Activated CD8-positive, alpha-beta memory T cell treated with anti-CD3 and anti-CD28 coated beads for 4 hours (primary cell): ENCODE measurements around the gene ZNF236.

Source experiments
- DNase-seq, 2 donors: peaks; one replicate each; pipeline ENCODE4 v3.0.0-alpha.2; 2020; ENCODE audit warnings: low read depth in 2 of 2

The ZNF236 gene

GRCh38 chr18:76972846-76973519, 150.6 kb downstream of the ZNF236 start:
- DNase-seq: no peak

- DNase-seq: no peak
Measured at GRCh38 chr18:76973520-76974266, 151.3 kb downstream of the ZNF236 start.

- no peak for DNase-seq
Measured at GRCh38 chr18:76974386-76974785, 152.0 kb downstream of the ZNF236 start.

- no peak for DNase-seq
Measured at GRCh38 chr18:76975577-76976110, 153.3 kb downstream of the ZNF236 start.

- no peak for DNase-seq
Measured at GRCh38 chr18:76977108-76977621, 154.8 kb downstream of the ZNF236 start.

- DNase-seq: no peak
Measured at GRCh38 chr18:76977684-76978232, 155.4 kb downstream of the ZNF236 start.

GRCh38 chr18:76978616-76979015, 156.3 kb downstream of the ZNF236 start:
- DNase-seq: no peak

- DNase-seq: no peak
Measured at GRCh38 chr18:76979111-76979751, 156.9 kb downstream of the ZNF236 start.

GRCh38 chr18:76979906-76980305, 157.5 kb downstream of the ZNF236 start:
- DNase-seq: no peak

GRCh38 chr18:76980663-76981395, 158.5 kb downstream of the ZNF236 start:
- no peak for DNase-seq

- no peak for DNase-seq
Measured at GRCh38 chr18:76981396-76981968, 159.1 kb downstream of the ZNF236 start.

GRCh38 chr18:76982038-76982437, 159.7 kb downstream of the ZNF236 start:
- no peak for DNase-seq

GRCh38 chr18:76982841-76983583, 160.7 kb downstream of the ZNF236 start:
- peak; percentile 57 to 64 for DNase-seq

GRCh38 chr18:76983613-76984051, 161.3 kb downstream of the ZNF236 start:
- DNase-seq: no peak

GRCh38 chr18:76984193-76985155, 162.1 kb downstream of the ZNF236 start:
- DNase-seq: no peak

- no peak for DNase-seq
Measured at GRCh38 chr18:76985156-76985950, 163.0 kb downstream of the ZNF236 start.

GRCh38 chr18:76985951-76986236, 163.5 kb downstream of the ZNF236 start:
- no peak for DNase-seq

- no peak for DNase-seq
Measured at GRCh38 chr18:76986406-76986805, 164.0 kb downstream of the ZNF236 start.
